Endothelial cell of umbilical vein (primary cell): ENCODE measurements around the gene REPS2.

Experiments used
- EZH2 ChIP-seq: IDR thresholded peaks from 2 replicates; pipeline ENCODE4 v1.6.1; 2012; ENCODE audit warnings: borderline replicate concordance, low read depth, mild to moderate bottlenecking, moderate library complexity, low read length, inconsistent platforms; ENCODE audit not compliant: severe bottlenecking
- POLR2A ChIP-seq: IDR thresholded peaks from 2 replicates; pipeline ENCODE4 v1.6.1; 2012; ENCODE audit warnings: low read depth, mild to moderate bottlenecking, control low read depth, low read length
- POLR2AphosphoS5 ChIP-seq: IDR thresholded peaks from 2 replicates; pipeline ENCODE4 v1.6.1; 2012; ENCODE audit warnings: low read depth, mild to moderate bottlenecking, control low read depth, low read length, moderate library complexity; ENCODE audit not compliant: insufficient read depth
- TF ChIP-seq, protein P1 (sequence below), 2 donors: IDR thresholded peaks; 1 replicate in 1 of 2; 2 replicates in 1 of 2; pipeline ENCODE4 v1.5.1; 2011; ENCODE audit warnings: low read length in 2 of 2, mild to moderate bottlenecking in 2 of 2, moderate library complexity in 2 of 2, control low read depth in 1 of 2, inconsistent platforms in 1 of 2, low read depth in 1 of 2; ENCODE audit not compliant: insufficient read depth in 1 of 2; ENCODE audit errors: extremely low read depth in 1 of 2
- TF ChIP-seq, protein P2 (sequence below): IDR thresholded peaks from 2 replicates; pipeline ENCODE4 v1.6.1; 2011; ENCODE audit not compliant: insufficient read depth, insufficient read length

DNA sequence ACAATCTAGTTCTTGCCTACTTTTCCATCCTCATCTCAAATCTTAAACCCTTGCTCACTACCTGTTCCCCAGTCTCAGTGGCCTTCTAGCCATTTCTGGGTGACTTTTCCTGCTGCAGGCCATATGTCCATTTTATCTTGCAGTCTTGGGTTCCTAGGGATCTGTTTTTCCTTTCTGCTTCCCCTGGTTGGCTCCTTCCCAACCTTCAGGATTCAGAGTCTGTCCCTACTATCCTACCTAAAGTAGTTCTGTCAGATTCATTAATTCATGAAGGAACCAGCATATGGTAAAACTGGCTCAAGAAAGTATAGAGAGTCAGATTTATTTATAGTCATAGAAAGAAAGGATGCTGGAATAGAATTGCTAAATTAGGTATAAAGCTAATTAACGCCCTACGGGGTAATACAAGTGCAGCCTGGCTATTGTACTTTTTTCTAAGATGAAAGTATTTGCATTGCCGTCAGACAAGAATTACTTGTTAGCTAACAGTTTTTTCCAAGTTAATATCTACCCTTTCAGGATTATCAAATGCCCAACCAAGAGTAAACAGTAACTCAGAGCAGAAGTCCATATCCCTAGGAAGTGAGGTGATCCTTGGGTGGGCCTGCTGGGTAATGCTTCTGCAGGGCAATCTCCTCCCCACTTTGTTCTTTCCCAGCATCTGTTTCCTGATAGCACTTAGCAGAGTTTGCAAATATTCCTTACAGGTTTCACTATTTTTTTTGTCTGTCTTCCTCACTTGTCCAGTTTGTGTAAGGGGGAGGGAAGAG, 63.6 kb downstream of the REPS2 start:
- TF ChIP-seq EZH2 (no peak), POLR2AphosphoS5 (no peak), POLR2A (no peak)
- TF ChIP-seq, protein P1, sequence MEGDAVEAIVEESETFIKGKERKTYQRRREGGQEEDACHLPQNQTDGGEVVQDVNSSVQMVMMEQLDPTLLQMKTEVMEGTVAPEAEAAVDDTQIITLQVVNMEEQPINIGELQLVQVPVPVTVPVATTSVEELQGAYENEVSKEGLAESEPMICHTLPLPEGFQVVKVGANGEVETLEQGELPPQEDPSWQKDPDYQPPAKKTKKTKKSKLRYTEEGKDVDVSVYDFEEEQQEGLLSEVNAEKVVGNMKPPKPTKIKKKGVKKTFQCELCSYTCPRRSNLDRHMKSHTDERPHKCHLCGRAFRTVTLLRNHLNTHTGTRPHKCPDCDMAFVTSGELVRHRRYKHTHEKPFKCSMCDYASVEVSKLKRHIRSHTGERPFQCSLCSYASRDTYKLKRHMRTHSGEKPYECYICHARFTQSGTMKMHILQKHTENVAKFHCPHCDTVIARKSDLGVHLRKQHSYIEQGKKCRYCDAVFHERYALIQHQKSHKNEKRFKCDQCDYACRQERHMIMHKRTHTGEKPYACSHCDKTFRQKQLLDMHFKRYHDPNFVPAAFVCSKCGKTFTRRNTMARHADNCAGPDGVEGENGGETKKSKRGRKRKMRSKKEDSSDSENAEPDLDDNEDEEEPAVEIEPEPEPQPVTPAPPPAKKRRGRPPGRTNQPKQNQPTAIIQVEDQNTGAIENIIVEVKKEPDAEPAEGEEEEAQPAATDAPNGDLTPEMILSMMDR (IDR thresholded peaks at IDR 0.05; ENCODE audit: extremely low read depth in 1 of 2, insufficient read depth in 1 of 2, low read depth in 1 of 2, low read length in 2 of 2), result no peak
- TF ChIP-seq, protein P2, sequence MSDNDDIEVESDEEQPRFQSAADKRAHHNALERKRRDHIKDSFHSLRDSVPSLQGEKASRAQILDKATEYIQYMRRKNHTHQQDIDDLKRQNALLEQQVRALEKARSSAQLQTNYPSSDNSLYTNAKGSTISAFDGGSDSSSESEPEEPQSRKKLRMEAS, result no peak
